GM19397 (cell line): ENCODE results near the gene KCNAB2.
"Not testable (repeated sequence)": the region's sequence is repeated elsewhere in the genome, so short reads cannot be mapped to it uniquely, and the experiment has no call there.

Source experiments
- ATAC-seq: cut with Tn5 transposase; IDR thresholded peaks from one replicate; pipeline ENCODE4 v1.9.1; 2021; ENCODE audit warnings: mild to moderate bottlenecking, moderate library complexity; ENCODE audit not compliant: unreplicated experiment

Gene KCNAB2

GRCh38 chr1:6052543-6053205 lies 7.0 kb downstream of the KCNAB2 start:
- ATAC-seq, result no peak

DNA sequence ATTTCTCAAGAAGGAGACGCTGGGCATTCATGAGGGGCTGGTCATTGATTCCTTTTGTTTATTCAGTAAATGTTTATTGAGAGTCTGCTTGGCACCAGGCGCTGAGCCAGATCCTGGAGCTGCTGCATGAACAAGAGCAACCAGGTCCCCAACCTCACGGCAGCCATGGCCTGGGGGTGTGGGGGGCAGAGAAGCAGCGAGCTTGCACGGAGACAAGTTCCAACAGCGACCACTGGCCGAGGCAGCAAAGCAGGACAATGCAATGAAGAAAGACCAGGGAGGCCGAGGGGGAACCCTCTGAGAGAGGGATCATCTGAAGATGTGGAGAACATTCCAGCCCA lies 7.5 kb downstream of the KCNAB2 start:
- no peak for ATAC-seq

DNA sequence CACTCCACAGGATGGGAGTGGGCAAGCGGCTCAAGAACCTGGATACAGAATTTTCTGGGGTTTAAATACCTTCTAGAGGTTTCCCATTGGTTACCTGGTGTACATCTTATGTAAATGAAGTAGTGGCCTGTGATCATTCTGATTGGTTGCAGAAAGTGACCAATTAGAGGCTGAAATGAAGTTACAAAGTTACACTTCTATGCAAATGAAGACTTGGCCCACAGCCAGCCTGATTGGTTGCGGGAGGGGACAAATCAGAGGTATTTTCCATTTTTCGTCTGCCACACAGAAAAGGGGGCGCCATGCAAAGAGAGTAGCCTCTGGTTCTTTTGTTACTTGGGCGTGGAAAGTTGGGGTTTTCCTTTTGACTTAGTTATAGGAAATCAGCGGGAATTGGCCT lies 8.9 kb downstream of the KCNAB2 start:
- no peak for ATAC-seq

GRCh38 chr1:6056572-6056948 lies 10.9 kb downstream of the KCNAB2 start:
- ATAC-seq, result no peak

GRCh38 chr1:6057170-6057845 lies 11.6 kb downstream of the KCNAB2 start:
- ATAC-seq, result no peak

DNA sequence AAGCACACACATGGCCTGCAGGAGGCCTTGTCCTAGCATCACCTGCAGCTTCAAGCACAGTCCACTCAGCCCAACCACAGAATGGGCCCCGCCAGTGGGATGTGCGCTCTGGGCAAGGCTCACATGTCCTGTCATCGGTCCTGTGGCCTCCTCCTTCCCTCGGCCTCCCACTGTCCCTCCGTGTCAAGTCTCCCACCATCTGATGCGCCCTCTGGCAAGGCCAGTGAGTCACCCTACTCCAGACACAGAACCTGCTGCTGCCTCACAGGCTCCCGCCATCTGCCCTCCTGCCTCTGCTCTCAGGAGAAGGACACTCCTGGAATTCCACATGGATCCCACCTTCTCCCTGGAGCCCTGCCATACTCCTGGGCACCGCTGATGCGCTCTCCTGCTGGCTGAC lies 14.2 kb downstream of the KCNAB2 start:
- no peak for ATAC-seq

- no peak for ATAC-seq
These were observed 17.0 kb downstream of the KCNAB2 start for GRCh38 chr1:6062670-6063069.

DNA sequence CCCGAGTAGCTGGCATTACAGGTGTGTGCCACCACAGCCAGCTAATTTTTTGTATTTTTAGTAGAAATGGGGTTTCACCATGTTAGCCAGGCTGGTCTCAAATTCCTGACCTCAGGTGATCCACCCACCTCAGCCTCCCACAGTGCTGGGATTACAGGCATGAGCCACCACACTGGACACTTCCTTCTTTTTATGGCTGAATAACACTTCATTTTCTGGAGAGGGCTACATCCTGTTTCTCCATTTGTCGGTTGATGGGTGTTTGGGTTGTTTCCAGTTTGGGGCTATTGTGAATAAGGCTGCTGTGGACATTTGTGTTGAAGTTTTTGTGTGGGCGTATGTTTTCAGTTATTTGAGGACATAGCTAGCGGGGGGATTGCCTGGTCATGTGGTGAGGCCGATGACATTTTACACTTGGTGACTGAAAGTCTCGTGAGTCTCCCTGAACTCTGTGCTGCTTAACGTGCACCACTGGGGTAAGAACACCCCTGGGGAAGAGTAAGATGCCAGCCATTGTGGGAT lies 17.9 kb downstream of the KCNAB2 start:
- not testable (repeated sequence) for ATAC-seq

DNA sequence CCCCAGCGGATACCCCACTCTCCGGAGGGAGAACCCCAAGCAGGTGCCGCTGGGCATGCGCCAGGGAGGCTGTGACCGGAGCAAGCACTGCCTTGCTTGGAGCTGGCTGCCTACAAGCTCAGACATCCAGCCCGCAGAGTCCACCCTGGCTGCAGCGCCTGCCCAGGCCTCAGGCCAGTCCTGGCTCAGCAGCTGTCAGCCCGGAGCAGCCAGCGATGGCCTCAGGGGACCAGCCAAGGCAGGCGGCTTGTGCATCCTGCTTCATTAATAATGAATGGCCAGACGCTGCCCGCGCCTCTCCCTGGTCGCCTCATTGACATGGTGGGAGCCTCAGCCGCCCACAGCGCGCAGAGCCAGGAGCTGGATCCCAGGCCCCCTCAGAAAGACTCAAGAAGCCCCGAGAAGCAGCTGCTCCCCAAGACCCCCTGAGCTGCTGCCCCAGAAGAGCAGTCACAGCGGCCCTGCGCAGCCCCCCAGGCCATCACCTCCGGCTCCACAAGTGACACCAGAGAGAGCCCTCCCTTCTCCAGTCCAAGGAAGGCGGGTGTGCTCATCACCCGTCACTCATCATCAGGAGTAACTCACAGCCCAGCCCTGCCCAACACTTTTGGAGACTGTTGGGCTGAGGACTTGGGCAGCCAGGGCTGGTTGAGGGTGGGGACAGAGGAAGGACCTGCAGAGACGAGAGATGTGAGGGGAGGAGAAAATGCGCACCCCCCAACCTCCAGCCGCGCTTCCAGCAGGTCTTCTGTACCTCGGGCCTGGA lies 19.6 kb downstream of the KCNAB2 start:
- no peak for ATAC-seq

- no peak for ATAC-seq
These were observed 21.0 kb downstream of the KCNAB2 start for GRCh38 chr1:6066680-6067079.

DNA sequence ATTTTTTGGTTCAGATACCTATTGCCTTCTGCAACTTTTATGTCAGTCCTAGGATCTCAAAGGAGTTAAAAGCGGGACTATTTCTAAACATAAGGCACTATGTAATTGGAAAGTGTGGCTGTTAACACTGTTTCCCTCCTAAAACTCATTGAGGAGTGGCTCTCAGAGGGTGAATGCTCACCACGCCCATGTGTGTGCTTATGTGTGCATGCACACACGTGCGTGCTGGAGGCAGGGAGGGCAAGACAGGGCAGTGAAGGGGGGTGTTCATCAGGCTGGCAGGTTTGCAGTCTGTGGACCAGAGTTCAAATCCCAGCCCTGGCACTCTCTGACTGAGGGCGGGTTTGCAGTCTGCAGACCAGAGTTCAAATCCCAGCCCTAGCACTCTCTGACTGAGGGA lies 22.4 kb downstream of the KCNAB2 start:
- ATAC-seq, result no peak

GRCh38 chr1:6068932-6069331 lies 23.2 kb downstream of the KCNAB2 start:
- no peak for ATAC-seq

- no peak for ATAC-seq
These were observed 23.9 kb downstream of the KCNAB2 start for GRCh38 chr1:6069573-6069972.

GRCh38 chr1:6070450-6070974 lies 24.8 kb downstream of the KCNAB2 start:
- no peak for ATAC-seq

GRCh38 chr1:6071219-6071618 lies 25.5 kb downstream of the KCNAB2 start:
- no peak for ATAC-seq

- ATAC-seq, result no peak
These were observed 27.2 kb downstream of the KCNAB2 start for GRCh38 chr1:6072774-6073479.

DNA sequence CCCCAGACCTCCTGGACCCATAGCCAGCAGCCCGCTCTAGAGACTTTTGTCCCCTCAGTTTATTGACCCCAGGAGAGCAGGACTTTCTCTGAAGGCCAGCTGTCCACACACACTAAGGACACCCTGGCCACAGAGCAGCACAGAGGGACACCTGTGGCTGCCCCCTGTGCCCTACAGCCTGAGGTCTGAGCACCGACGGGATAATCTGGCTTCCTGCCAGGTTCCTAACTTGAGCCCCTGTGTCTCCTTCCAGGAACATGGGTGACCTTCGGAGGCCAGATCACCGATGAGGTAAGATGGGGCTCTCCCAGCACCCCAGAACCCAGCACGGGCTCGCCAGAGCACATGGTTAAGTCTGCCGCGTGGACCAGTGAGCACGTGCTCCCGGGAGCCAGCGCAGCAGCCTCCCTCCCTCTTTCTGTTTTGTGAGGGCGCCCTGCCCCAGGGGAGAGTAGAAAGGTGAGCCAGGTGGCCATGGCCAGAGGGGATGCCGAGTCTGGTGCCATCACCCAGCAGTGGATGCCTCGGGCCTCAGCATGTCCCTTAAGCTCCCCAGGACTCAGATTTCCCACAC lies 27.9 kb downstream of the KCNAB2 start:
- ATAC-seq, result no peak

GRCh38 chr1:6074192-6074901 lies 28.7 kb downstream of the KCNAB2 start:
- no peak for ATAC-seq

GRCh38 chr1:6075748-6076147 lies 30.1 kb downstream of the KCNAB2 start:
- ATAC-seq, result no peak

DNA sequence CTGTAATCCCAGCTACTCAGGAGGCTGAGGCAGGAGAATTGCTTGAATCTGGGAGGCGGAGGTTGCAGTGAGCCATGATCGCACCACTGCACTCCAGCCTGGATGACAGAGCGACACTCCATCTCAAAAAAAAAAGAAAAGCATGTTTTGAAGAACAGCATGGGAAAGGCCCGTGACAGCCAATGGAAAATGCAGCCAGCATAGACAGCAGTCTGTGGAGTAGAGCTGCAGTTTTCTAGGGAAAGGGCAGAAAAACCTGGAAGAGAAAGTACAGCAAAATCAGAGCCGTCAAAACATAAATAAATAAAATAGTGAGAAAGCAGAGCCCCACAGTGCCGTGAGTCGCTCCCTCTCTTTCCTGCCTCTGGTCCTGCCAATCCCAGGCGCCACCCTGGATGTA lies 31.4 kb downstream of the KCNAB2 start:
- not testable (repeated sequence) for ATAC-seq
